ENCODE data around the gene IFNGR2. TPM values are rescaled to one million over a fixed set of nuclear protein-coding genes. Genes with fewer than 3 reads are reported as not detected.

Gene IFNGR2
- total and polyA plus RNA-seq, 2 of the 4 experiments (the other 2 are of a cell fraction) = 66.0 to 73.8 TPM

DNA sequence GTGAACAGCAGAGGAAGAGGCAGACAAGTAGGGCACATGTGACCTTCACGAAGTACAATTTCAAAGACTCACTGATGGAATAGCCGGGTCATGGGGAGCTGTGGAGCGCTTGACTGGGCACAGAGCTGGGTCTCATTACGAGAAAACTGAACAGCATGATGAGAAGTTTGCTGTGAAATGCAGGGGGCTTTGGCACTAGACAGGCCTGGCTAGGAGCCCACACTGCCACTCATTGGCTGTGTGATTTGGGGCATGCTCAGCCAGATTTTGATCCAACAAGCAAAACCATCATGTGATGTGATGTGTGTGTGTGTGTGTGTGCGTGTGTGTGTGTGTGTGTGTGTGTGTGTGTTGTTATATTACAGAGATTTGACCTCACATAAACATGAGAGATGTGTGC lies 4.9 kb upstream of the IFNGR2 start:
- Histone ChIP-seq H2BK5ac (ENCODE audit: low read depth, low read length, poor library complexity, severe bottlenecking) (no peak overlapping the region), H2AK9ac (replicated peaks; ENCODE audit: low read depth, low read length, poor library complexity) (no peak overlapping the region), H2AFZ (replicated peaks; ENCODE audit: low read length, poor library complexity) (peak overlapping the region; percentile 41), H2BK20ac (ENCODE audit: low read depth, low read length) (peak overlapping the region; percentile 36; the same call in 1 of the 2 replicates), H3K14ac (replicated peaks; ENCODE audit: low read depth, low read length) (no peak overlapping the region), H4K8ac (ENCODE audit: low read depth in 2 of 2, low read length in 2 of 2) (no peak overlapping the region), H4K91ac (ENCODE audit: insufficient read depth, low read depth, low read length) (no peak overlapping the region), H4K20me1 (ENCODE audit: insufficient read depth, low read length) (no peaks in the 10 kb centered on the region), H3K27ac (ENCODE audit: insufficient read depth, low read length) (no peak overlapping the region), H2BK120ac (ENCODE audit: low read depth, low read length) (no peak overlapping the region), H2AK5ac (ENCODE audit: low read depth, low read length) (no peak overlapping the region), H3K9me3 (ENCODE audit: control insufficient read depth, insufficient read depth, low read length) (no peaks in the 10 kb centered on the region), H2BK15ac (ENCODE audit: low read depth, low read length) (no peak overlapping the region), H3K4me2 (ENCODE audit: low read depth, low read length) (no peak overlapping the region), H3K36me3 (ENCODE audit: control insufficient read depth, insufficient read depth, low read length) (no peaks in the 10 kb centered on the region), H3K4ac (ENCODE audit: low read depth, low read length) (no peak overlapping the region), H4K5ac (ENCODE audit: low read depth, low read length) (no peak overlapping the region), H3K9me1 (ENCODE audit: insufficient read depth, low read length) (no peaks in the 10 kb centered on the region; the same call in 1 of the 2 replicates), H3K4me3 (ENCODE audit: insufficient read depth, low read depth, low read length) (no peak overlapping the region), H3K9ac (ENCODE audit: low read depth, low read length) (no peak overlapping the region), H3K79me1 (ENCODE audit: low read depth in 1 of 2, low read length in 2 of 2) (no peaks in the 10 kb centered on the region), H3K23ac (ENCODE audit: low read depth, low read length) (no peak overlapping the region), H3K27me3 (ENCODE audit: control insufficient read depth, insufficient read depth, low read length) (no peaks in the 10 kb centered on the region), H3K18ac (ENCODE audit: low read depth, low read length) (no peak overlapping the region), H3K56ac (ENCODE audit: extremely low read depth, insufficient read depth, low read length) (no peak overlapping the region), H3K4me1 (ENCODE audit: control insufficient read depth, insufficient read depth, low read length) (peaks cover 12% of the 10 kb centered on the region)
- POLR2A ChIA-PET (ENCODE audit: unreplicated experiment) = no interaction called here
- WGBS, 2 experiments (ENCODE audit: extremely low coverage in 2 of 2, insufficient read length in 1 of 2) = 86% methylated on average over 1 of the region's 5 CpGs; no CpG with 5 or more reads in 1 of the 2 experiments
- intact Hi-C loops (cut with micrococcal nuclease) = no loop called here
- dilution Hi-C loops (cut with HindIII; ENCODE audit: low sequenced_read_pairs, unreplicated experiment) = no loop called here
- no TSS peak for BruUV-seq (replicated peaks)
- in situ Hi-C loops (cut with MboI; ENCODE audit: low sequenced_read_pairs) = no loop called here
- CTCF ChIA-PET = no interaction called here
- ATAC-seq (ENCODE audit: low read depth) = no peak
- DNase-seq = no peak
- no peak for TF ChIP-seq RAD21 (IDR thresholded peaks at IDR 0.05; ENCODE audit: low read length)
- TF ChIP-seq MXI1 (IDR thresholded peaks at IDR 0.05; ENCODE audit: borderline replicate concordance, low read depth, low read length) = no peak
- no peak for TF ChIP-seq CEBPB (IDR thresholded peaks at IDR 0.05; ENCODE audit: low read depth, low read length)
- no peak for TF ChIP-seq USF2 (IDR thresholded peaks at IDR 0.05; ENCODE audit: low read depth, low read length)
